Measurements from ENCODE around the gene TENM4.

The TENM4 gene

DNA sequence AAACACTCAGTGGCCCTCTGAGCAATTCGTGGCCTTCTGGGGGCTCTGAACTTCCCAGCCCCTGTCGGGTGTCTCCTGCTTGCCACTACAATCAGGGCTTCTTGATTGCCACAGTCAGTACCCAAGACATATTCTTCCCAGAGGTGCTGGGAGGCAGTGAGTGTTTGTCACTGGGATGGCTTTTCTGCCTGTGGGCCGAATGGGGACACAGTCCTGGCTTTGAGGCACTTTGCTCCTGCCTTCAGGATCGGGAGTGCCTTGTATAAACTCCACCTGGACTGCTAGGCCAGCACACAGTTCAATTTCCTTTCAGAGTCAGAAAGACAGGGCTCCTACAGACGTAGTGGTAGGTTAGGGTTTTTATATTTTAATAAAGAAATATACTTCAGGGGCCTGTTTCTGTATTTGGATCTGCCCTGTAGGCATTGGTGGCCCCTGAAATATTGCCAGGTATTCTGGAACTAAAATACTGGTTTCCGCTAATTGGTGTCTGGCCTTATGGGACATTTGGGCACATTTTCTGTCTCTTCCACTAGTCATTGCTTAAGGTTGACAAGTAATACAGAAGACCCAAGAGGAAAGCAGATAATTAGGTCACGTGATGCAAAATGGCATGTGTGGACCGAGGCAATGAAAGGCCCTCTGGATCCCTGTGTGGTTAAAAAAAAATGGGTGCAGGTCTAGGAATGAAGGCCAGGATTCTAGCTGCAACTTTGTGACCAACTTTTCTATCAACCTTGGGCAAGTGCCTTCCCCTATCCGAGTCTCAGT, 767.8 kb downstream of the TENM4 start:
- no peak overlapping the region for H3K4me3 ChIP-seq (ENCODE audit: low read depth, low read length)
- TF ChIP-seq, protein P1, sequence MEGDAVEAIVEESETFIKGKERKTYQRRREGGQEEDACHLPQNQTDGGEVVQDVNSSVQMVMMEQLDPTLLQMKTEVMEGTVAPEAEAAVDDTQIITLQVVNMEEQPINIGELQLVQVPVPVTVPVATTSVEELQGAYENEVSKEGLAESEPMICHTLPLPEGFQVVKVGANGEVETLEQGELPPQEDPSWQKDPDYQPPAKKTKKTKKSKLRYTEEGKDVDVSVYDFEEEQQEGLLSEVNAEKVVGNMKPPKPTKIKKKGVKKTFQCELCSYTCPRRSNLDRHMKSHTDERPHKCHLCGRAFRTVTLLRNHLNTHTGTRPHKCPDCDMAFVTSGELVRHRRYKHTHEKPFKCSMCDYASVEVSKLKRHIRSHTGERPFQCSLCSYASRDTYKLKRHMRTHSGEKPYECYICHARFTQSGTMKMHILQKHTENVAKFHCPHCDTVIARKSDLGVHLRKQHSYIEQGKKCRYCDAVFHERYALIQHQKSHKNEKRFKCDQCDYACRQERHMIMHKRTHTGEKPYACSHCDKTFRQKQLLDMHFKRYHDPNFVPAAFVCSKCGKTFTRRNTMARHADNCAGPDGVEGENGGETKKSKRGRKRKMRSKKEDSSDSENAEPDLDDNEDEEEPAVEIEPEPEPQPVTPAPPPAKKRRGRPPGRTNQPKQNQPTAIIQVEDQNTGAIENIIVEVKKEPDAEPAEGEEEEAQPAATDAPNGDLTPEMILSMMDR (IDR thresholded peaks at IDR 0.05; ENCODE audit: borderline replicate concordance, insufficient read depth, low read depth, low read length): no peak

DNA sequence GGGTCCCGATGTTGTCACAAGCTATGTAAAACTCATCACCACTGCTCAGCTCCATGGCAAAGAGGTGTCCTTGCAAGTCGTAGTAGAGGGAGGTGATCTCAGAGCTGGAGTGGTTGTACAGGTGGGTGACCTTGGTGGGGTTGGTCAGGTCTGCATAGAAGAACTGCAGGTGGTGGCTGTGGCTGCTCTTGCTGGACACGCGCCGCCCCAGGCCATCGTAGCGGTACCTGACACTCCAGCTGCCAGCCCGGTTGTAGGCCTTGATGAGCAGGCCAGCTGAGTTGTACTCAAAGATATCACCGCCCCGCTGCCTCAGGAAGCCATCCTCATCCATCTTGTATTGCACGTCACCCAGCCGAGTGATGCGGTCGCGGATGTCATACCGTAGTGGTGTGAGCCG, 771.6 kb downstream of the TENM4 start:
- TF ChIP-seq, protein P1 (IDR thresholded peaks at IDR 0.05; ENCODE audit: borderline replicate concordance, insufficient read depth, low read depth, low read length): no peak
- H3K4me3 ChIP-seq (ENCODE audit: low read depth, low read length): no peak overlapping the region

DNA sequence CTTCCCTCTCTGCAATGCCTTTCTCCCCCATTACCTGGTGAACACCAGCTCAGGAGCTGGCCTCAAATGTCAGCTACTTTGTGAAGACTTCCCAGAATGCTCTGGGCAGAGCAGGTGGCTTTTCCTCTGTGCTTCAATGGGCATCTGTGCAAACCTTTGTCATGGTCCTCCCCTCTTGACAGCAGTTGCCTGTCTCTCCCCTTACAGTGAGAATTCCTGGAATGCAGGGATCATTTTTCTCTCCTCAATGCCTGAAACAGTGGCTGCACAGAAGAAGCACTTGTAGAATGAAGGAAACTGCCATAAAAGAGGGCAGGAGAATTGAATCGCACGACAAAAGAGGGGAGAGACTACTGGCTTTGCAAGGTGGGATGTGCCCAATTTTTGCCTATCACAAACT, 773.4 kb downstream of the TENM4 start:
- H3K4me3 ChIP-seq (ENCODE audit: low read depth, low read length): no peak overlapping the region
- TF ChIP-seq, protein P1 (IDR thresholded peaks at IDR 0.05; ENCODE audit: borderline replicate concordance, insufficient read depth, low read depth, low read length): no peak

DNA sequence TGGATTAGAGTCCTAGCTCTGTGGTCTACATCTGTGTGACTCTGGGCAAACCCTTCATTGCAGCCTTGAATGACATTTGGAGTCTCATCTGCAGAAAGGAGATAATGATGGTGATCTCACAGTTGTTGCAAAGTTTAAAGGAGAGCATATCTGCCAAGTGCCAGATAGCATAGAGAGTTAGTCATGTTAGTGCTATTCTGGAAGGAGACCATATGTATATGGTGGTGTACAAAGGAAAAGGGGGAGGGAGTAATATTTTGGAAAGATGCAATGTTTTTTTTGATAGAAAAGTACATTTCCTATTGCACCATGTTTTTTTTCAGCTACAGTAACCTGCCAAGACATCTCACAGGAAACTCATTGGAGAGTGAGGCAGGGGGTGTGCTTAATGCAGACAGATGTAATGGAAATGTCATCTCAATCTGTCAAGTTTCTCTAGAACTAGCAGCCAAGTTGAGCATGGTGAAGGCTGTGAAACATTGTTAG, 774.1 kb downstream of the TENM4 start:
- H3K4me3 ChIP-seq (ENCODE audit: low read depth, low read length): no peak overlapping the region
- TF ChIP-seq, protein P1 (IDR thresholded peaks at IDR 0.05; ENCODE audit: borderline replicate concordance, insufficient read depth, low read depth, low read length): no peak

DNA sequence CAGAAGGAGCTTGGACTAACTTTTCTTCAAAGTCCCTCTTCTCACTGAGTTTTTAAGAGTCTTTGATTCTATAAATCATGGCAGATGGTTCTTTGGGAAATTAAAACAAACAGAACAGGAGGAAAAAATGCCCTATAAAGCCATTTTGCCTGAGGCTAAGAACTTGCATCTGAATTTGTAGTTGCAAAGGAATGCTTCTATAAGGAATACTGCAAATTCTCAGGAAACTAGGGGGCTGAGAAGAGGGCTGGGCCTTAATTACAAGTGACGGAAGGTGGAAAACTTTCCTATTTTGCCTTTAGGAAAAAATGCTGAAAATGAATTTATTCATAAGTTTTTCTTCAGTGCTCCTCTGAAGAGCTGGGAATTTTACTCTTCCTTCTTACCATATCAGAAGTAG, 776.2 kb downstream of the TENM4 start:
- TF ChIP-seq, protein P1 (IDR thresholded peaks at IDR 0.05; ENCODE audit: borderline replicate concordance, insufficient read depth, low read depth, low read length): no peak
- H3K4me3 ChIP-seq (ENCODE audit: low read depth, low read length): no peak overlapping the region

DNA sequence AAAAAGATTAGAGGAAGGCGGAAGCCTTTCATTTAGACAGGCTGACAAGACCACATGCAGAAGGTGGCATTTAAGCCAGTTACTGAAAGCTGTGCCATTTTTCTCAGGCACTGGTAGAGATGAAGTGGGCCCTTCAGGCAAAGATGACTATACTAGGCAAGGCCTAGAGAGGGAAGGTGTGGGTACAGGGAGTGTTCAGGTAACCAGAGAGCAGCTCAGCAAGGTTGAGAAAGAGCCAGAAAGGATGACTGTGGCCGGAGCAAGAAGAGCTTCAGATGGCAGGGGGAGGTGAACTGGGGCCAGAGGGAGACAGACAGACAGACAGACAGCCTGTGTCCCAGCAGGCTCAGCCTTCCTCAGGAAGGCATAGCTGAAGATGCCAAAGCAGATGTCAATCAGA, 778.0 kb downstream of the TENM4 start:
- no peak overlapping the region for H3K4me3 ChIP-seq (ENCODE audit: low read depth, low read length)
- TF ChIP-seq, protein P1 (IDR thresholded peaks at IDR 0.05; ENCODE audit: borderline replicate concordance, insufficient read depth, low read depth, low read length): no peak

DNA sequence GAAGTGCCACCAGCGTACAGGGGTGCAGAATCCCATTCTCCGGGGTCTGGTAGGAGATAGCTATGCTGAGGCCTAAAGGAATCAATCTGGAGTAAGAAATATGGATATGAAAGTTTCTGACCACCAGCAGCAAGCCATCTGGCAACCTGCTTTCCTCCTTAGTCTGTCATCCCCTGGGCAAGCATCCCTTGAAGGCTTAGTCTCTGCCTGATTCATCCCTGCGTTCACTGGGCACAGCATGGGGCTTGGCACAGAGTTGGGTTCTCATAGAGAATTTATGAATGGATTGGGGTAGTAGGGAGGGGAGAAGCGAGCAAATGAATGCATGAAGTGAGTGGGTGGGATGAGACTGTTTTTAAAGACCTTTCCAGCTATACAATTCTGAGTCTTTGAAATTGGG, 780.4 kb downstream of the TENM4 start:
- no peak overlapping the region for H3K4me3 ChIP-seq (ENCODE audit: low read depth, low read length)

More for the DNA sequence above, 780.4 kb downstream of the TENM4 start:
- TF ChIP-seq, protein P1 (IDR thresholded peaks at IDR 0.05; ENCODE audit: borderline replicate concordance, insufficient read depth, low read depth, low read length): no peak

Measured in GM12875 (cell line).